MM.1S (cell line): ENCODE results near the gene NCAPH2.

Experiments
- EZH2 ChIP-seq: fragments of 300-600 bp; sonication (generic); optimal IDR thresholded peaks from 2 replicates; pipeline ENCODE3; 2017; ENCODE audit warnings: low read depth, mild to moderate bottlenecking, antibody characterized with exemption, low read length, mixed read lengths
- EZH2phosphoT487 ChIP-seq: fragments of 300-600 bp; sonication (generic); IDR thresholded peaks from 2 replicates; pipeline ENCODE4 v1.6.1; 2018; ENCODE audit warnings: antibody characterized with exemption, low read length
- TF ChIP-seq, protein P1 (sequence below): fragments of 300-600 bp; sonication (generic); IDR thresholded peaks from 2 replicates; pipeline ENCODE4 v1.5.1; 2016; ENCODE audit warnings: antibody characterized with exemption, low read length, mixed read lengths

GRCh38 chr22:50473855-50474671 lies 34.0 kb upstream of the NCAPH2 start:
- TF ChIP-seq, protein P1, sequence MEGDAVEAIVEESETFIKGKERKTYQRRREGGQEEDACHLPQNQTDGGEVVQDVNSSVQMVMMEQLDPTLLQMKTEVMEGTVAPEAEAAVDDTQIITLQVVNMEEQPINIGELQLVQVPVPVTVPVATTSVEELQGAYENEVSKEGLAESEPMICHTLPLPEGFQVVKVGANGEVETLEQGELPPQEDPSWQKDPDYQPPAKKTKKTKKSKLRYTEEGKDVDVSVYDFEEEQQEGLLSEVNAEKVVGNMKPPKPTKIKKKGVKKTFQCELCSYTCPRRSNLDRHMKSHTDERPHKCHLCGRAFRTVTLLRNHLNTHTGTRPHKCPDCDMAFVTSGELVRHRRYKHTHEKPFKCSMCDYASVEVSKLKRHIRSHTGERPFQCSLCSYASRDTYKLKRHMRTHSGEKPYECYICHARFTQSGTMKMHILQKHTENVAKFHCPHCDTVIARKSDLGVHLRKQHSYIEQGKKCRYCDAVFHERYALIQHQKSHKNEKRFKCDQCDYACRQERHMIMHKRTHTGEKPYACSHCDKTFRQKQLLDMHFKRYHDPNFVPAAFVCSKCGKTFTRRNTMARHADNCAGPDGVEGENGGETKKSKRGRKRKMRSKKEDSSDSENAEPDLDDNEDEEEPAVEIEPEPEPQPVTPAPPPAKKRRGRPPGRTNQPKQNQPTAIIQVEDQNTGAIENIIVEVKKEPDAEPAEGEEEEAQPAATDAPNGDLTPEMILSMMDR: no peak
- TF ChIP-seq EZH2 (no peak), EZH2phosphoT487 (no peak)
